Endometrial microvascular endothelial cells (primary cell): Measurements from ENCODE around the gene ZCCHC24. TPM values are rescaled to one million over a fixed set of nuclear protein-coding genes. Genes with fewer than 3 reads are reported as not detected.

ENCODE experiments used
- in situ Hi-C: cut with HindIII; loops from 2 replicates; pipeline ENCODE4 v1.10.0; 2017; ENCODE audit warnings: low sequenced_read_pairs, low pct_unique_long_range_greater_than_20kb; ENCODE audit errors: inconsistent ontology term
- total RNA-seq: library from RNA; depleted of rRNA; stranded (reverse); fragments of >200 nt; gene quantifications from one replicate; pipeline ENCODE4 v1.2.3, GENCODE V29; 2015; ENCODE audit errors: inconsistent ontology term

ZCCHC24 gene
- total RNA-seq, 1 donor from 2014 or later, result 5.6 TPM

- in situ Hi-C loops, result no loop called here
Observed at GRCh38 chr10:79393221-79393923, 52.1 kb downstream of the ZCCHC24 start.

- in situ Hi-C loops, result no loop called here
Observed at GRCh38 chr10:79392506-79393176, 52.8 kb downstream of the ZCCHC24 start.

GRCh38 chr10:79392020-79392398 lies 53.4 kb downstream of the ZCCHC24 start:
- in situ Hi-C loops, result no loop called here

- in situ Hi-C loops, result no loop called here
Observed at GRCh38 chr10:79391231-79392019, 54.0 kb downstream of the ZCCHC24 start.

GRCh38 chr10:79390551-79391229 lies 54.7 kb downstream of the ZCCHC24 start:
- in situ Hi-C loops, result no loop called here

- in situ Hi-C loops, result no loop called here
Observed at GRCh38 chr10:79390057-79390456, 55.4 kb downstream of the ZCCHC24 start.

- in situ Hi-C loops, result no loop called here
Observed at GRCh38 chr10:79387974-79388850, 57.2 kb downstream of the ZCCHC24 start.

GRCh38 chr10:79387466-79387973 lies 57.9 kb downstream of the ZCCHC24 start:
- in situ Hi-C loops, result no loop called here

- in situ Hi-C loops, result no loop called here
Observed at GRCh38 chr10:79386637-79387465, 58.6 kb downstream of the ZCCHC24 start.

- in situ Hi-C loops, result no loop called here
Observed at GRCh38 chr10:79385804-79386531, 59.5 kb downstream of the ZCCHC24 start.

GRCh38 chr10:79385392-79385795 lies 60.0 kb downstream of the ZCCHC24 start:
- in situ Hi-C loops, result no loop called here

- in situ Hi-C loops, result no loop called here
Observed at GRCh38 chr10:79384773-79385391, 60.5 kb downstream of the ZCCHC24 start.

- in situ Hi-C loops, result no loop called here
Observed at GRCh38 chr10:79383974-79384606, 61.3 kb downstream of the ZCCHC24 start.

GRCh38 chr10:79382491-79382941 lies 62.9 kb downstream of the ZCCHC24 start:
- in situ Hi-C loops, result no loop called here

GRCh38 chr10:79381804-79382221 lies 63.6 kb downstream of the ZCCHC24 start:
- in situ Hi-C loops, result no loop called here
